GM12878 (cell line): ENCODE data around the gene MRPL39. TPM values are rescaled to one million over a fixed set of nuclear protein-coding genes. Genes with fewer than 3 reads are reported as not detected.
A peak's percentile ranks its signal among the peaks of the same experiment; 100 is the strongest.

Experiments used
- microRNA counts: library from miRNA; unstranded; fragments of <30 nt; microRNA quantifications from one replicate; lab custom pipeline; 2016
- polyA plus RNA-seq, 11 experiments: library from polyadenylated mRNA; depleted of rRNA in 4 of 11; unstranded in 6 of 11; stranded (reverse) in 5 of 11; fragments of >200 nt; fragmentation: Nextera tagmentation in 4 of 11; fragmentation: Illumina TruSeq in 1 of 11; extraction: Ambion mirVana in 4 of 11; extraction: Trizol in 1 of 11; gene quantifications; 1 replicate in 1 of 11; 2 replicates in 10 of 11; pipeline versions ENCODE4 v1.2.1 to v1.2.3, GENCODE V29; 2011 to 2016; ENCODE audit warnings: inconsistent platforms in 2 of 11, missing spikeins in 2 of 11, low read depth in 1 of 11
- total RNA-seq, 4 experiments: library from RNA; depleted of rRNA in 3 of 4; stranded (reverse); fragments of >200 nt in 3 of 4; fragmentation: Illumina TruSeq in 1 of 4; extraction: Trizol in 1 of 4; gene quantifications; 2 replicates each; pipeline versions ENCODE4 v1.2.1 to v1.2.3, GENCODE V29; 2013 to 2021

MRPL39 gene
- total and polyA plus RNA-seq, 10 of the 15 experiments (the other 5 are each of a cell fraction or from before 2014, with no cell fraction given): 68.8 to 292 (median 120) TPM

MicroRNAs encoded within 50 kb of the gene (microRNA counts, 767-probe panel; counts per million panel counts)
- 6,646 counts per million, percentile 100 among the panel's probes with 10 or more counts for microRNA hsa-miR-155-5p (lab: Ali Mortazavi, UCI)

Other genes with a start within 250 kb of the MRPL39 start
- 2.7 and 3.9 TPM in 2 replicates for gene JAM2, start 31.8 kb upstream of the MRPL39 start, total RNA-seq (2014; rRNA removed)
- gene JAM2, start 31.8 kb upstream of the MRPL39 start, total RNA-seq (2014; rRNA removed; fragmentation: Illumina TruSeq; extraction: Trizol): 6.4 and 7.1 TPM in 2 replicates
- gene JAM2, start 31.8 kb upstream of the MRPL39 start, total RNA-seq (2021): 6.7 and 9.6 TPM in 2 replicates
- 30.4 and 45.2 TPM in 2 replicates for gene JAM2, start 31.8 kb upstream of the MRPL39 start, polyA plus RNA-seq (2011; rRNA removed)
- gene JAM2, start 31.8 kb upstream of the MRPL39 start, polyA plus RNA-seq (2014; fragmentation: Illumina TruSeq; extraction: Trizol): 10.4 and 15.9 TPM in 2 replicates
- gene JAM2, start 31.8 kb upstream of the MRPL39 start, polyA plus RNA-seq (2014; fragmentation: Nextera tagmentation; extraction: Ambion mirVana): 1 to 10 TPM; 2.1 to 4.3 TPM
- 8.1 and 9.4 TPM in 2 replicates for gene JAM2, start 31.8 kb upstream of the MRPL39 start, polyA plus RNA-seq (2014; rRNA removed)
- 10 to 100 TPM in 1 of 2 experiments, 1 to 10 TPM in 1; 9.1 to 10.8 TPM for gene JAM2, start 31.8 kb upstream of the MRPL39 start, polyA plus RNA-seq (2016; fragmentation: Nextera tagmentation; extraction: Ambion mirVana)
- 103 and 110 TPM in 2 replicates for gene ATP5PF, start 127.4 kb upstream of the MRPL39 start, total RNA-seq (2014; rRNA removed)
- 170 and 175 TPM in 2 replicates for gene ATP5PF, start 127.4 kb upstream of the MRPL39 start, total RNA-seq (2014; rRNA removed; fragmentation: Illumina TruSeq; extraction: Trizol)
- 140 and 147 TPM in 2 replicates for gene ATP5PF, start 127.4 kb upstream of the MRPL39 start, total RNA-seq (2021)
- 257 and 338 TPM in 2 replicates for gene ATP5PF, start 127.4 kb upstream of the MRPL39 start, polyA plus RNA-seq (2011; rRNA removed)
- 534 and 796 TPM in 2 replicates for gene ATP5PF, start 127.4 kb upstream of the MRPL39 start, polyA plus RNA-seq (2014; fragmentation: Illumina TruSeq; extraction: Trizol)
- 1,000 to 10,000 TPM; 1,189 to 1,604 TPM for gene ATP5PF, start 127.4 kb upstream of the MRPL39 start, polyA plus RNA-seq (2014; fragmentation: Nextera tagmentation; extraction: Ambion mirVana)
- 375 and 439 TPM in 2 replicates for gene ATP5PF, start 127.4 kb upstream of the MRPL39 start, polyA plus RNA-seq (2014; rRNA removed)
- 100 to 1,000 TPM; 851 to 853 TPM for gene ATP5PF, start 127.4 kb upstream of the MRPL39 start, polyA plus RNA-seq (2016; fragmentation: Nextera tagmentation; extraction: Ambion mirVana)
- gene GABPA, start 127.5 kb upstream of the MRPL39 start, total RNA-seq (2014; rRNA removed): 19.3 and 23.7 TPM in 2 replicates
- 23.5 and 24.6 TPM in 2 replicates for gene GABPA, start 127.5 kb upstream of the MRPL39 start, total RNA-seq (2014; rRNA removed; fragmentation: Illumina TruSeq; extraction: Trizol)
- gene GABPA, start 127.5 kb upstream of the MRPL39 start, total RNA-seq (2021): 22.4 and 23.2 TPM in 2 replicates
- gene GABPA, start 127.5 kb upstream of the MRPL39 start, polyA plus RNA-seq (2011; rRNA removed): 24.1 and 42.8 TPM in 2 replicates
- 23.4 and 28.7 TPM in 2 replicates for gene GABPA, start 127.5 kb upstream of the MRPL39 start, polyA plus RNA-seq (2014; fragmentation: Illumina TruSeq; extraction: Trizol)
- gene GABPA, start 127.5 kb upstream of the MRPL39 start, polyA plus RNA-seq (2014; fragmentation: Nextera tagmentation; extraction: Ambion mirVana): 1 to 10 TPM; 7.6 to 8.4 TPM
- 14.7 and 16.3 TPM in 2 replicates for gene GABPA, start 127.5 kb upstream of the MRPL39 start, polyA plus RNA-seq (2014; rRNA removed)
- gene GABPA, start 127.5 kb upstream of the MRPL39 start, polyA plus RNA-seq (2016; fragmentation: Nextera tagmentation; extraction: Ambion mirVana): 10 to 100 TPM; 25.1 to 25.6 TPM